HepG2 (cell line): ENCODE measurements around the gene MT4. TPM values are rescaled to one million over a fixed set of nuclear protein-coding genes. Genes with fewer than 3 reads are reported as not detected.

ENCODE experiments used
- ATAC-seq: fragments of 200-7000 bp; cut with Tn5 transposase; 3 replicates; pipeline ENCODE4 v1.9.1; 2020; ENCODE audit warnings: mild to moderate bottlenecking, moderate library complexity
- BruUV-seq: library from RNA; stranded (reverse); fragments of 400-500 nt; replicated peaks from 2 replicates; lab custom pipeline; 2021; lab: Mats Ljungman, UMichigan
- CTCF ChIA-PET: fragments of 300-600 bp; formaldehyde crosslinking; extraction: SDS; loops from one replicate; lab custom pipeline; 2021; ENCODE audit warnings: low total read pairs, inconsistent platforms, low intra/inter-chr PET ratio; lab: Yijun Ruan, JAX
- POLR2A ChIA-PET: fragments of 350-600 bp; sonication (Branson Sonifier 250); formaldehyde crosslinking; loops from one replicate; lab custom pipeline; 2020; ENCODE audit warnings: antibody characterized with exemption, inconsistent platforms; lab: Yijun Ruan, JAX
- DNase-seq: peaks from one replicate; pipeline ENCODE4 v3.0.0-alpha.2; 2015; ENCODE audit warnings: low spot score
- FAIRE-seq: peaks from 3 replicates; lab custom pipeline; 2011; peaks lifted over from hg19 to GRCh38; lab: Jason Lieb, UNC
- H2AFZ ChIP-seq: one replicate; pipeline ENCODE4 v1.6.1; 2011; ENCODE audit warnings: low read length, inconsistent platforms
- H3K27ac ChIP-seq: fragments of 300-600 bp; 3 replicates; pipeline ENCODE4 v1.8.0; 2011; ENCODE audit warnings: mixed run types, mild to moderate bottlenecking, mixed read lengths, low read length, inconsistent platforms; ENCODE audit not compliant: insufficient read depth; ENCODE audit errors: extremely low read length
- H3K27me3 ChIP-seq, 2 experiments: fragments of 200-600 bp in 1 of 2; 2 replicates in 1 of 2; 3 replicates in 1 of 2; pipeline versions ENCODE4 v1.6.0 to v1.8.0; 2011; ENCODE audit warnings: low read length in 2 of 2, mild to moderate bottlenecking in 2 of 2, moderate library complexity in 2 of 2, inconsistent platforms in 1 of 2; ENCODE audit not compliant: insufficient read depth in 2 of 2, control insufficient read depth in 1 of 2
- H3K36me3 ChIP-seq, 2 experiments: fragments of 200-600 bp in 1 of 2; replicated peaks in 1 of 2; 2 replicates in 1 of 2; 3 replicates in 1 of 2; pipeline versions ENCODE4 v1.5.1 to v1.8.0; 2011; ENCODE audit warnings: low read length in 2 of 2, inconsistent platforms in 1 of 2; ENCODE audit not compliant: insufficient read depth in 2 of 2, control insufficient read depth in 1 of 2
- H3K4me1 ChIP-seq: 2 replicates; pipeline ENCODE4 v1.5.1; 2012; ENCODE audit warnings: low read length, inconsistent platforms; ENCODE audit not compliant: insufficient read depth
- H3K4me2 ChIP-seq: 2 replicates; pipeline ENCODE4 v1.6.0; 2011; ENCODE audit warnings: low read depth, low read length, inconsistent platforms
- H3K4me3 ChIP-seq, 3 experiments: fragments of 200-600 bp in 1 of 3; sonication (generic), shearing (Covaris generic) in 1 of 3; replicated peaks in 1 of 3; 2 replicates each; pipeline ENCODE4 v1.5.1; 2011 to 2016; ENCODE audit warnings: low read length in 3 of 3, inconsistent platforms in 2 of 3, low read depth in 2 of 3, mild to moderate bottlenecking in 2 of 3, control low read depth in 1 of 3, mixed read lengths in 1 of 3; ENCODE audit not compliant: insufficient read depth in 1 of 3
- H3K79me2 ChIP-seq: one replicate; pipeline ENCODE4 v1.6.1; 2011; ENCODE audit warnings: low read length, inconsistent platforms; ENCODE audit not compliant: insufficient read depth
- H3K9ac ChIP-seq: 2 replicates; pipeline ENCODE4 v1.6.0; 2011; ENCODE audit warnings: mild to moderate bottlenecking, low read depth, low read length, inconsistent platforms; ENCODE audit not compliant: insufficient read depth
- H3K9me3 ChIP-seq: 2 replicates; pipeline ENCODE4 v1.5.1; 2012; ENCODE audit warnings: mild to moderate bottlenecking, low read length
- H4K20me1 ChIP-seq: 2 replicates; pipeline ENCODE4 v1.6.0; 2011; ENCODE audit warnings: inconsistent platforms, mild to moderate bottlenecking, low read length, moderate library complexity; ENCODE audit not compliant: insufficient read depth
- DNMT3B ChIP-seq: conservative IDR thresholded peaks from 2 replicates; pipeline ENCODE4 v1.6.1; 2016; ENCODE audit warnings: missing biosample characterization, control low read depth
- MEF2D ChIP-seq: sonication (generic); formaldehyde crosslinking; IDR thresholded peaks from 2 replicates; pipeline ENCODE4 v1.5.1; 2020; ENCODE audit warnings: mild to moderate bottlenecking, missing genetic modification reagents
- PHF5A ChIP-seq: IDR thresholded peaks from one replicate; pipeline ENCODE4 v1.6.1; 2018; ENCODE audit warnings: low read depth, missing genetic modification reagents; ENCODE audit not compliant: unreplicated experiment
- SIX4 ChIP-seq: sonication (generic); formaldehyde crosslinking; IDR thresholded peaks from 2 replicates; pipeline ENCODE4 v1.4.0; 2020; ENCODE audit warnings: missing genetic modification reagents
- ZBTB38 ChIP-seq: sonication (generic); formaldehyde crosslinking; IDR thresholded peaks from 2 replicates; pipeline ENCODE4 v1.5.1; 2020; ENCODE audit warnings: mild to moderate bottlenecking, missing genetic modification reagents
- ZNF331 ChIP-seq: sonication (generic); formaldehyde crosslinking; IDR thresholded peaks from 2 replicates; pipeline ENCODE4 v1.4.0; 2020; ENCODE audit warnings: missing genetic modification reagents
- ZNF577 ChIP-seq: sonication (generic); formaldehyde crosslinking; IDR thresholded peaks from 2 replicates; pipeline ENCODE4 v1.4.0; 2020; ENCODE audit warnings: mild to moderate bottlenecking, low read depth, missing genetic modification reagents, borderline replicate concordance
- ZNF629 ChIP-seq: sonication (generic); formaldehyde crosslinking; conservative IDR thresholded peaks from 2 replicates; pipeline ENCODE4 v1.5.0; 2020; ENCODE audit warnings: missing genetic modification reagents
- ZNF713 ChIP-seq: sonication (generic); formaldehyde crosslinking; IDR thresholded peaks from 2 replicates; pipeline ENCODE4 v1.4.0; 2020; ENCODE audit warnings: mild to moderate bottlenecking, missing genetic modification reagents
- ZNF780A ChIP-seq: sonication (generic); formaldehyde crosslinking; IDR thresholded peaks from 2 replicates; pipeline ENCODE4 v1.8.0; 2022; ENCODE audit warnings: mild to moderate bottlenecking, missing genetic modification reagents, moderate library complexity
- WGBS: methylation state at CpG from one replicate; pipeline ENCODE4 v1.1.6; 2017; ENCODE audit warnings: low lambda C conversion rate; 5-methylcytosine and 5-hydroxymethylcytosine counted together
- in situ Hi-C: cut with HindIII; loops from 2 replicates; pipeline ENCODE4 v1.10.0; 2017; ENCODE audit warnings: low pct_unique_long_range_greater_than_20kb; ENCODE audit not compliant: extremely low pct_ligation_motif_present
- intact Hi-C: fragments of 100-400 bp; cut with micrococcal nuclease; formaldehyde crosslinking; loops from one replicate; pipeline ENCODE4 v1.10.0; 2022; ENCODE audit not compliant: unreplicated experiment
- polyA plus RNA-seq, 8 experiments: library from polyadenylated mRNA; depleted of rRNA in 3 of 8; stranded (reverse) in 7 of 8; unstranded in 1 of 8; fragments of >200 nt; fragmentation: Illumina TruSeq in 4 of 8; extraction: Trizol in 4 of 8; gene quantifications; 2 replicates each; pipeline versions ENCODE4 v1.2.1 to v1.2.3, GENCODE V29; 2011 to 2016; ENCODE audit warnings: low read depth in 4 of 8, missing spikeins in 1 of 8, mixed read lengths in 1 of 8; ENCODE audit not compliant: insufficient read depth in 1 of 8
- total RNA-seq, 5 experiments: library from RNA; depleted of rRNA; stranded (reverse); fragments of >200 nt; fragmentation: Illumina TruSeq; extraction: Trizol; gene quantifications; 2 replicates each; pipeline ENCODE4 v1.2.3, GENCODE V29; 2016; ENCODE audit warnings: low read depth in 1 of 5
- TF ChIP-seq, protein P1 (sequence below): sonication (generic); formaldehyde crosslinking; IDR thresholded peaks from 2 replicates; pipeline ENCODE4 v1.9.0; 2022; ENCODE audit warnings: missing genetic modification reagents, mild to moderate bottlenecking, borderline replicate concordance
- TF ChIP-seq, protein P2 (sequence below): sonication (generic); formaldehyde crosslinking; IDR thresholded peaks from 2 replicates; pipeline ENCODE4 v1.4.0; 2020; ENCODE audit warnings: missing genetic modification reagents

The MT4 gene
- total and polyA plus RNA-seq, 2 of the 13 experiments (the other 11 are each of a cell fraction or from before 2014, with no cell fraction given), result not detected

DNA sequence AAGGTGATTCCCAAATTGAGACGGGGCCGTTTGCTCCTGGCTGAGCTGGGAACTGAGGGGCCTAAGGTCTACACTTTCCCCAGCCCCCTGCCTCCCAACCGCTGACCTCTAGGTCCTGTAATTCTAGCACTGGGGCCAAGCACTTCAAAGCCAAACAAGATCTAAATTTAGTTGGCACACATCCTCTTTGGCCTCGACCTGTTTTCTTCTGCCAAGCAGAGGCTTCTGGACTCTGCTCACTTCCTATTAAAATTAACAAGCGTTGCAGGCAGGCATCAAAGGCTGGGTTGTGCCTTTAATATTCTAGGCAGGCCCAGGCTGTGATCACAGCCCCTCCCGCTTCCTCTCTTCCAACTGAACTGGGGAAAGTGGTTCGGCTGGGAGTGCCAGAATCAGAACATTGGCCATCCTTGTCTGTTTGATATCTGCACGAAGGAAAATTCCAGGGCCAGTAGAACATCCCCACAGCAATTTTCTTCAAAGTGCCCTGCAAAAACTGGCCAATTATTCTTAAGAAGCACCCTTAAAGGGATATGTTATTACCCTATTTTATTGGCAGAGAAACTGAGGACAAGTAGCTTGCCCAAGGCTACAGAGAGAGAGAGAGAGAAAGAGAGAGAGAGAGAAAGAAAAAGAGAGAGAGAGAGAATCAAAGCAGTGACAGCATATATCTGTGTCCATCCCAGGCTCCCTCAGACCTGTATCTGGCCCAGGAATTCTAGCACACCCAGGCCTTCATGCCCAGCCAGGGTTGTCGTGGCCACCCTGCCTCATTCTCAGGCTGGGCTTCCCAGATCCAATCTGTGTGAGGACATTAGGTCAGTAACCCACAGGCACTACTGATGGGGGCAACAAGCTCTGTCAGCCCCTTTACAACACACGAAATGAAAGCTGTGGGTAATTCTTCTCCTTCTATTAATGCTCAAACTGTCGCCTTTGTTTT is 12.8 kb upstream of the MT4 start (continued):
- TF ChIP-seq SIX4 (CRISPR knock-in tag) (peak; percentile 78; the same call in 1 of the 2 replicates), ZBTB38 (CRISPR knock-in tag) (no peak), DNMT3B (CRISPR knock-in tag) (no peak), ZNF780A (no peak), PHF5A (peak; percentile 49), ZNF331 (CRISPR knock-in tag) (no peak), ZNF713 (CRISPR knock-in tag) (0 out of 2 replicates have a peak, but pooled peaks have one; percentile 81), ZNF577 (CRISPR knock-in tag) (no peak), MEF2D (CRISPR knock-in tag) (peak; percentile 100)
- TF ChIP-seq, protein P1, sequence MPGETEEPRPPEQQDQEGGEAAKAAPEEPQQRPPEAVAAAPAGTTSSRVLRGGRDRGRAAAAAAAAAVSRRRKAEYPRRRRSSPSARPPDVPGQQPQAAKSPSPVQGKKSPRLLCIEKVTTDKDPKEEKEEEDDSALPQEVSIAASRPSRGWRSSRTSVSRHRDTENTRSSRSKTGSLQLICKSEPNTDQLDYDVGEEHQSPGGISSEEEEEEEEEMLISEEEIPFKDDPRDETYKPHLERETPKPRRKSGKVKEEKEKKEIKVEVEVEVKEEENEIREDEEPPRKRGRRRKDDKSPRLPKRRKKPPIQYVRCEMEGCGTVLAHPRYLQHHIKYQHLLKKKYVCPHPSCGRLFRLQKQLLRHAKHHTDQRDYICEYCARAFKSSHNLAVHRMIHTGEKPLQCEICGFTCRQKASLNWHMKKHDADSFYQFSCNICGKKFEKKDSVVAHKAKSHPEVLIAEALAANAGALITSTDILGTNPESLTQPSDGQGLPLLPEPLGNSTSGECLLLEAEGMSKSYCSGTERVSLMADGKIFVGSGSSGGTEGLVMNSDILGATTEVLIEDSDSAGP (CRISPR knock-in tag), result peak; percentile 84

DNA sequence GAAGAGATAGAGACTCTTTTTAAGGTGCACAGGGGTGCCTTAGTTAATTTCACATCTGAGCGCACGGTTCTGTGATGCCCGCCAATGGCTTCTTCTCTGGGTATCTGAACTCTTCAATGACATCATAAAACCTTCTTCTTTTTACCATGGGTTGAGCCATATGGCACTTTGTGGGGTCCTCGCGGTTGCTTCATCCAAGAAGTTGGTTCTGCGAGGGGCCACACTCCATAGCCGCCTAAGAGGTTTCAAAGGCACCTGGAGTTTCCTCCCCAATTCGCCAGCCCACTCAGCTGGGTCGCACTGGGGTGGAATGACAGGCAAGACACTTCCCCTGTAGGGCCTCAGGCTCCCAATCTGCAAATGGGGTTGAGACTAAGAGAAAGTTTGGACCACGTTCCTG is 10.4 kb upstream of the MT4 start:
- POLR2A ChIA-PET, result no interaction called here
- H3K9ac ChIP-seq, result no peak overlapping the region
- no peak overlapping the region for H3K4me3 ChIP-seq
- intact Hi-C loops, result no loop called here
- FAIRE-seq, result no peak
- H3K4me2 ChIP-seq, result no peak overlapping the region
- no peaks in the 10 kb centered on the region for H3K79me2 ChIP-seq
- peaks cover 2 to 14% of the 10 kb centered on the region in 2 experiments; a peak in 3 of 5 replicates for H3K27me3 ChIP-seq
- H4K20me1 ChIP-seq, result no peaks in the 10 kb centered on the region
- TF ChIP-seq ZNF629 (CRISPR knock-in tag), result peak; percentile 79
- TF ChIP-seq, protein P2, sequence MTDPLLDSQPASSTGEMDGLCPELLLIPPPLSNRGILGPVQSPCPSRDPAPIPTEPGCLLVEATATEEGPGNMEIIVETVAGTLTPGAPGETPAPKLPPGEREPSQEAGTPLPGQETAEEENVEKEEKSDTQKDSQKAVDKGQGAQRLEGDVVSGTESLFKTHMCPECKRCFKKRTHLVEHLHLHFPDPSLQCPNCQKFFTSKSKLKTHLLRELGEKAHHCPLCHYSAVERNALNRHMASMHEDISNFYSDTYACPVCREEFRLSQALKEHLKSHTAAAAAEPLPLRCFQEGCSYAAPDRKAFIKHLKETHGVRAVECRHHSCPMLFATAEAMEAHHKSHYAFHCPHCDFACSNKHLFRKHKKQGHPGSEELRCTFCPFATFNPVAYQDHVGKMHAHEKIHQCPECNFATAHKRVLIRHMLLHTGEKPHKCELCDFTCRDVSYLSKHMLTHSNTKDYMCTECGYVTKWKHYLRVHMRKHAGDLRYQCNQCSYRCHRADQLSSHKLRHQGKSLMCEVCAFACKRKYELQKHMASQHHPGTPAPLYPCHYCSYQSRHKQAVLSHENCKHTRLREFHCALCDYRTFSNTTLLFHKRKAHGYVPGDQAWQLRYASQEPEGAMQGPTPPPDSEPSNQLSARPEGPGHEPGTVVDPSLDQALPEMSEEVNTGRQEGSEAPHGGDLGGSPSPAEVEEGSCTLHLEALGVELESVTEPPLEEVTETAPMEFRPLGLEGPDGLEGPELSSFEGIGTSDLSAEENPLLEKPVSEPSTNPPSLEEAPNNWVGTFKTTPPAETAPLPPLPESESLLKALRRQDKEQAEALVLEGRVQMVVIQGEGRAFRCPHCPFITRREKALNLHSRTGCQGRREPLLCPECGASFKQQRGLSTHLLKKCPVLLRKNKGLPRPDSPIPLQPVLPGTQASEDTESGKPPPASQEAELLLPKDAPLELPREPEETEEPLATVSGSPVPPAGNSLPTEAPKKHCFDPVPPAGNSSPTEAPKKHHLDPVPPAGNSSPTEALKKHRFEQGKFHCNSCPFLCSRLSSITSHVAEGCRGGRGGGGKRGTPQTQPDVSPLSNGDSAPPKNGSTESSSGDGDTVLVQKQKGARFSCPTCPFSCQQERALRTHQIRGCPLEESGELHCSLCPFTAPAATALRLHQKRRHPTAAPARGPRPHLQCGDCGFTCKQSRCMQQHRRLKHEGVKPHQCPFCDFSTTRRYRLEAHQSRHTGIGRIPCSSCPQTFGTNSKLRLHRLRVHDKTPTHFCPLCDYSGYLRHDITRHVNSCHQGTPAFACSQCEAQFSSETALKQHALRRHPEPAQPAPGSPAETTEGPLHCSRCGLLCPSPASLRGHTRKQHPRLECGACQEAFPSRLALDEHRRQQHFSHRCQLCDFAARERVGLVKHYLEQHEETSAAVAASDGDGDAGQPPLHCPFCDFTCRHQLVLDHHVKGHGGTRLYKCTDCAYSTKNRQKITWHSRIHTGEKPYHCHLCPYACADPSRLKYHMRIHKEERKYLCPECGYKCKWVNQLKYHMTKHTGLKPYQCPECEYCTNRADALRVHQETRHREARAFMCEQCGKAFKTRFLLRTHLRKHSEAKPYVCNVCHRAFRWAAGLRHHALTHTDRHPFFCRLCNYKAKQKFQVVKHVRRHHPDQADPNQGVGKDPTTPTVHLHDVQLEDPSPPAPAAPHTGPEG (CRISPR knock-in tag), result no peak
- TF ChIP-seq, all 625 proteins: peak for 1
- in situ Hi-C loops, result no loop called here
- Histone ChIP-seq H3K36me3 (no peaks in the 10 kb centered on the region), H3K9me3 (no peaks in the 10 kb centered on the region), H3K27ac (no peak overlapping the region), H2AFZ (no peak overlapping the region), H3K4me1 (peaks cover 56% of the 10 kb centered on the region)
- no peak for DNase-seq
- CTCF ChIA-PET, result no interaction called here
- ATAC-seq, result no peak
- 69% methylated on average over 10 of the region's 10 CpGs for WGBS
- BruUV-seq, result no TSS peak
